Upper lobe of left lung (tissue), 4 donors: ENCODE results near the gene C2CD4D.

Experiments used
- EP300 ChIP-seq, 4 donors: sonication (generic); formaldehyde crosslinking; IDR thresholded peaks; one replicate each; pipeline ENCODE4 v1.5.1; 2017; ENCODE audit warnings: antibody characterized with exemption in 4 of 4, control low read depth in 2 of 4
- POLR2A ChIP-seq, 4 donors: fragments of 450-650 bp; IDR thresholded peaks; one replicate each; pipeline ENCODE4 v1.5.1; 2016 to 2017; ENCODE audit warnings: antibody characterized with exemption in 4 of 4, mild to moderate bottlenecking in 2 of 4
- POLR2AphosphoS5 ChIP-seq, 2 donors: sonication (generic); formaldehyde crosslinking; IDR thresholded peaks; one replicate each; pipeline ENCODE4 v1.5.1; 2017; ENCODE audit warnings: antibody characterized with exemption in 2 of 2
- TF ChIP-seq, protein P1 (sequence below), 6 experiments: fragments of 450-650 bp in 4 of 6; fragments of 200-600 bp in 2 of 6; sonication (generic) in 2 of 6; IDR thresholded peaks; one replicate each; pipeline ENCODE4 v1.5.1; 2016 to 2019; ENCODE audit warnings: antibody characterized with exemption in 6 of 6

DNA sequence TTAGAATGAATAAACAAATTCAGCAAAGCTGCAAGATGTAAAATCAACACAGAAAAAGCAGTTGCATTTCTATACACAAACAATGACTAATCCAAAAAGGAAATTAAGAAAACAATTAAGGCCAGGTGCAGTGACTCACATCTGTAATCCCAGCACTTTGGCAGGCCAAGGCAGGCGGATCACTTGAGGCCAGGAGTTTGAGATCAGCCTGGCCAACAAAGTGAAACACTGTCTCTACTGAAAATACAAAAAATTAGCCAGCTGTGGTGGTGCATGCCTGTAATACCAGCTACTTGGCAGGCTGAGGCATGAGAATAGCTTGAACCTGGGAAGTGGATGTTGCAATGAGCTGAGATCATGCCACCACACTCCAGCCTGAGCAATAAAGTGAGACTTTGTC is 47.4 kb upstream of the C2CD4D start:
- TF ChIP-seq, protein P1, sequence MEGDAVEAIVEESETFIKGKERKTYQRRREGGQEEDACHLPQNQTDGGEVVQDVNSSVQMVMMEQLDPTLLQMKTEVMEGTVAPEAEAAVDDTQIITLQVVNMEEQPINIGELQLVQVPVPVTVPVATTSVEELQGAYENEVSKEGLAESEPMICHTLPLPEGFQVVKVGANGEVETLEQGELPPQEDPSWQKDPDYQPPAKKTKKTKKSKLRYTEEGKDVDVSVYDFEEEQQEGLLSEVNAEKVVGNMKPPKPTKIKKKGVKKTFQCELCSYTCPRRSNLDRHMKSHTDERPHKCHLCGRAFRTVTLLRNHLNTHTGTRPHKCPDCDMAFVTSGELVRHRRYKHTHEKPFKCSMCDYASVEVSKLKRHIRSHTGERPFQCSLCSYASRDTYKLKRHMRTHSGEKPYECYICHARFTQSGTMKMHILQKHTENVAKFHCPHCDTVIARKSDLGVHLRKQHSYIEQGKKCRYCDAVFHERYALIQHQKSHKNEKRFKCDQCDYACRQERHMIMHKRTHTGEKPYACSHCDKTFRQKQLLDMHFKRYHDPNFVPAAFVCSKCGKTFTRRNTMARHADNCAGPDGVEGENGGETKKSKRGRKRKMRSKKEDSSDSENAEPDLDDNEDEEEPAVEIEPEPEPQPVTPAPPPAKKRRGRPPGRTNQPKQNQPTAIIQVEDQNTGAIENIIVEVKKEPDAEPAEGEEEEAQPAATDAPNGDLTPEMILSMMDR (IDR thresholded peaks at IDR 0.05) = no peak
- no peak for TF ChIP-seq POLR2A (IDR thresholded peaks at IDR 0.05)
- TF ChIP-seq EP300 (IDR thresholded peaks at IDR 0.05) = no peak
- no peak for TF ChIP-seq POLR2AphosphoS5 (IDR thresholded peaks at IDR 0.05)
